Gastrocnemius medialis (tissue), 4 donors: Measurements from ENCODE around the gene SETBP1. TPM values are rescaled to one million over a fixed set of nuclear protein-coding genes. Genes with fewer than 3 reads are reported as not detected.

Experiments
- ATAC-seq, 2 donors: fragments of 150-250 bp; one replicate each; pipeline ENCODE4 v1.9.1; 2016
- DNase-seq, 2 donors: peaks; one replicate each; pipeline ENCODE4 v3.0.0-alpha.2; 2019
- H3K27ac ChIP-seq, 4 donors: fragments of 200-600 bp; sonication (generic); 1 replicate in 1 of 4; 2 replicates in 3 of 4; pipeline ENCODE4 v1.5.1; 2016 to 2018; ENCODE audit warnings: mild to moderate bottlenecking in 2 of 4, moderate library complexity in 1 of 4
- H3K27me3 ChIP-seq, 3 donors: fragments of 200-600 bp; sonication (generic) in 2 of 3; 1 replicate in 1 of 3; 2 replicates in 2 of 3; pipeline versions ENCODE4 v1.5.1 to v1.6.0; 2016 to 2019; ENCODE audit warnings: mild to moderate bottlenecking in 1 of 3, moderate library complexity in 1 of 3
- H3K36me3 ChIP-seq, 2 donors: fragments of 200-600 bp; sonication (generic) in 1 of 2; one replicate each; pipeline ENCODE4 v1.5.1; 2017 to 2018
- H3K4me1 ChIP-seq, 2 donors: fragments of 200-600 bp; sonication (generic) in 1 of 2; one replicate each; pipeline ENCODE4 v1.5.1; 2016 to 2017; ENCODE audit warnings: mild to moderate bottlenecking in 2 of 2
- H3K4me3 ChIP-seq, 4 donors: fragments of 200-600 bp; sonication (generic) in 3 of 4; 1 replicate in 1 of 4; 2 replicates in 3 of 4; pipeline ENCODE4 v1.5.1; 2016 to 2019; ENCODE audit warnings: mild to moderate bottlenecking in 2 of 4
- H3K9me3 ChIP-seq, 3 donors: fragments of 200-600 bp; sonication (generic) in 2 of 3; 1 replicate in 1 of 3; 2 replicates in 2 of 3; pipeline ENCODE4 v1.5.1; 2016 to 2019
- CTCF ChIP-seq, 5 experiments: fragments of 450-650 bp in 3 of 5; fragments of 200-600 bp in 2 of 5; sonication (generic) in 2 of 5; IDR thresholded peaks in 4 of 5; conservative IDR thresholded peaks in 1 of 5; 1 replicate in 4 of 5; 2 replicates in 1 of 5; pipeline ENCODE4 v1.5.1; 2016 to 2019; ENCODE audit warnings: antibody characterized with exemption in 5 of 5, mild to moderate bottlenecking in 3 of 5, moderate library complexity in 3 of 5
- POLR2A ChIP-seq, 2 donors: fragments of 450-650 bp; IDR thresholded peaks; one replicate each; pipeline ENCODE4 v1.6.1; 2017; ENCODE audit warnings: antibody characterized with exemption in 2 of 2, mild to moderate bottlenecking in 2 of 2, moderate library complexity in 2 of 2
- in situ Hi-C, 4 donors: fragments of 200-750 bp; cut with MboI; loops; one replicate each; pipeline versions ENCODE4 v1.15.0 to v1.8.0; 2017; ENCODE audit warnings: low sequenced_read_pairs in 4 of 4
- intact Hi-C: fragments of 100-400 bp; cut with DNase I; formaldehyde crosslinking; loops from one replicate; pipeline ENCODE4 v1.15.1; 2023; ENCODE audit warnings: low total_unique reads
- total RNA-seq, 4 donors: library from RNA; depleted of rRNA; stranded (reverse); fragments of >200 nt; gene quantifications; one replicate each; pipeline versions ENCODE4 v1.1.0 to v1.2.3, GENCODE V29; 2016

The SETBP1 gene
- total RNA-seq, 4 donors from 2014 or later: 9.2 to 20.0 (median 15.3) TPM

GRCh38 chr18:45100321-45101105, 419.8 kb downstream of the SETBP1 start:
- no peaks in the 10 kb centered on the region for H3K4me1 ChIP-seq
- in situ Hi-C loops (no loop called here), intact Hi-C loops (no loop called here)
- no peak overlapping the region for H3K27ac ChIP-seq
- DNase-seq (no peak), ATAC-seq (no peak)
- TF ChIP-seq POLR2A (IDR thresholded peaks at IDR 0.05) (no peak), CTCF (IDR thresholded peaks at IDR 0.05 in 4 of 5, conservative IDR thresholded peaks at IDR 0.05 in 1 of 5) (no peak)
- H3K27me3 ChIP-seq: no peaks in the 10 kb centered on the region
- no peaks in the 10 kb centered on the region for H3K36me3 ChIP-seq
- no peak overlapping the region for H3K4me3 ChIP-seq
- H3K9me3 ChIP-seq: no peaks in the 10 kb centered on the region

- in situ Hi-C loops (no loop called here), intact Hi-C loops (no loop called here)
- DNase-seq (no peak), ATAC-seq (no peak)
- H3K4me1 ChIP-seq: no peaks in the 10 kb centered on the region
- H3K27me3 ChIP-seq: no peaks in the 10 kb centered on the region
- no peaks in the 10 kb centered on the region for H3K36me3 ChIP-seq
- H3K27ac ChIP-seq: no peak overlapping the region
- no peak overlapping the region for H3K4me3 ChIP-seq
- H3K9me3 ChIP-seq: no peaks in the 10 kb centered on the region
- no peak for TF ChIP-seq POLR2A (IDR thresholded peaks at IDR 0.05)
Measured at GRCh38 chr18:45102126-45102525, 421.4 kb downstream of the SETBP1 start.

- H3K4me1 ChIP-seq: no peaks in the 10 kb centered on the region
- no peak overlapping the region for H3K27ac ChIP-seq
- no peak overlapping the region for H3K4me3 ChIP-seq
- DNase-seq (no peak), ATAC-seq (no peak)
- in situ Hi-C loops (no loop called here), intact Hi-C loops (no loop called here)
- no peaks in the 10 kb centered on the region for H3K27me3 ChIP-seq
- no peaks in the 10 kb centered on the region for H3K36me3 ChIP-seq
- TF ChIP-seq CTCF (IDR thresholded peaks at IDR 0.05 in 4 of 5, conservative IDR thresholded peaks at IDR 0.05 in 1 of 5): no peak
- no peak for TF ChIP-seq POLR2A (IDR thresholded peaks at IDR 0.05)
- H3K9me3 ChIP-seq: no peaks in the 10 kb centered on the region
Measured at GRCh38 chr18:45102863-45103262, 422.2 kb downstream of the SETBP1 start.

- Histone ChIP-seq H3K36me3 (no peaks in the 10 kb centered on the region), H3K4me1 (no peaks in the 10 kb centered on the region), H3K4me3 (no peak overlapping the region), H3K27me3 (no peaks in the 10 kb centered on the region), H3K9me3 (no peaks in the 10 kb centered on the region), H3K27ac (no peak overlapping the region)
- DNase-seq (no peak), ATAC-seq (no peak)
- TF ChIP-seq CTCF (IDR thresholded peaks at IDR 0.05 in 4 of 5, conservative IDR thresholded peaks at IDR 0.05 in 1 of 5) (no peak), POLR2A (IDR thresholded peaks at IDR 0.05) (no peak)
- intact Hi-C loops: no loop called here
- in situ Hi-C loops: no loop called here
Measured at GRCh38 chr18:45103319-45104048, 422.8 kb downstream of the SETBP1 start.

- H3K27ac ChIP-seq: no peak overlapping the region
- intact Hi-C loops: no loop called here
- in situ Hi-C loops: no loop called here
- no peak for ATAC-seq
- no peaks in the 10 kb centered on the region for H3K9me3 ChIP-seq
- DNase-seq: no peak
- no peaks in the 10 kb centered on the region for H3K4me1 ChIP-seq
- no peaks in the 10 kb centered on the region for H3K27me3 ChIP-seq
- TF ChIP-seq POLR2A (IDR thresholded peaks at IDR 0.05): no peak
- TF ChIP-seq CTCF (IDR thresholded peaks at IDR 0.05 in 4 of 5, conservative IDR thresholded peaks at IDR 0.05 in 1 of 5): no peak
- no peaks in the 10 kb centered on the region for H3K36me3 ChIP-seq
- H3K4me3 ChIP-seq: no peak overlapping the region
Measured at GRCh38 chr18:45104049-45104395, 423.3 kb downstream of the SETBP1 start.
